HG02852 (cell line): Measurements from ENCODE around the gene ADAMTSL5.
"Not testable (repeated sequence)": the region's sequence is repeated elsewhere in the genome, so short reads cannot be mapped to it uniquely, and the experiment has no call there.

Experiments used
- ATAC-seq: cut with Tn5 transposase; IDR thresholded peaks from one replicate; pipeline ENCODE4 v1.9.1; 2021; ENCODE audit warnings: mild to moderate bottlenecking, moderate library complexity; ENCODE audit not compliant: unreplicated experiment

ADAMTSL5 gene, protein sequence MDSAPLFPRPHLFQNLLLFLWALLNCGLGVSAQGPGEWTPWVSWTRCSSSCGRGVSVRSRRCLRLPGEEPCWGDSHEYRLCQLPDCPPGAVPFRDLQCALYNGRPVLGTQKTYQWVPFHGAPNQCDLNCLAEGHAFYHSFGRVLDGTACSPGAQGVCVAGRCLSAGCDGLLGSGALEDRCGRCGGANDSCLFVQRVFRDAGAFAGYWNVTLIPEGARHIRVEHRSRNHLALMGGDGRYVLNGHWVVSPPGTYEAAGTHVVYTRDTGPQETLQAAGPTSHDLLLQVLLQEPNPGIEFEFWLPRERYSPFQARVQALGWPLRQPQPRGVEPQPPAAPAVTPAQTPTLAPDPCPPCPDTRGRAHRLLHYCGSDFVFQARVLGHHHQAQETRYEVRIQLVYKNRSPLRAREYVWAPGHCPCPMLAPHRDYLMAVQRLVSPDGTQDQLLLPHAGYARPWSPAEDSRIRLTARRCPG

GRCh38 chr19:1512671-1513498, at the start of gene ADAMTSL5:
TSS of gene ADAMTSL5 (minus strand) at chr19:1513019. CDS start at chr19:1510943, 2,076 bp downstream.
- no peak for ATAC-seq

GRCh38 chr19:1561236-1561842, 48.5 kb upstream of the ADAMTSL5 start:
- no peak for ATAC-seq

- no peak for ATAC-seq
Measured at GRCh38 chr19:1560286-1560882, 47.6 kb upstream of the ADAMTSL5 start.

- no peak for ATAC-seq
Measured at GRCh38 chr19:1558552-1558951, 45.7 kb upstream of the ADAMTSL5 start.

GRCh38 chr19:1556390-1557070, 43.7 kb upstream of the ADAMTSL5 start:
- ATAC-seq, result no peak

DNA sequence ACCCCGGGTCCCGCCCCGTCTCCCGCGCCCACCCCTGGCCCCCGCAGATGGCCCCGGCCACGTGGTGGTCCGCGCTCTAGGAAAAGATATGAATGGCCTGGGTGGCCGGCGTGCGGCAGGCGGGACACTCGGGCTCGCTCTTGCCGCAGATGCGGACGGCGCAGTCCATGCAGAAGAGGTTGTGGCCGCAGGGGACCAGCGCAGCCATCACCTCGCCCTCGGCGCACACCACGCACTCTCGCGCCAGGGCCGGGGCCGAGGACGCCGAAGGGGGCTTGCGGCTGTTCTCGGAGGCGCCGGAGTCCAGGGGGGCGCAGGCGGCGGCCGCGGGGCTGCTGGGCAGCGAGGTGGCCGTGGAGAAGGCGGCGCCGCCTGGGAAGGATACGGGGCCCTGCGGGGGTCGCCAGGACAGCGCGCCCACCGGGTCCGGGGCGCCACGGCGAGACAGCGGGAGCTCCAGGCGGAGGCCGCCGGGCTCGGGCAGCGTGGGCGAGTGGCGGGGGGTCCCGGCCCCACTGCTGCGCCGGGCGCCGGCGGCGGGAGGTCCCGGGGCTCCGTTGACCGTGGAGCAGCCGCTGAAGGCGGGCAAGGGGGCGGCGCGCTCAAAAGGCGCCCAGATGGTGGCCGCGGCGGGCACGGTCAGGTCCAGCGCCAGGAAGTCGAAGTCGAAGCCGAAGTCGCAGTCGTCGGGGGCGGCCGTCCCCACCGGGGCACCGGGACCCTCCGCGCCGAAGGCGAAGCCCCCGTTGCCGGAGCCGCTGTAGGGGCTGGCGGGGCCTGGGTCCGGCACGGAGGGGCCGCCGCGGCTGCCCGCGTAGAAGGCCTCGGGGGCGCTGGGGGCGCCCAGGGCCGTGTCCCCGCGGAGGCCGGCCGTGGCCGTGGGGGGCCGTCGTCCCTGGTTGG, 42.9 kb upstream of the ADAMTSL5 start:
- ATAC-seq, result no peak

- no peak for ATAC-seq
Measured at GRCh38 chr19:1554968-1555367, 42.1 kb upstream of the ADAMTSL5 start.

DNA sequence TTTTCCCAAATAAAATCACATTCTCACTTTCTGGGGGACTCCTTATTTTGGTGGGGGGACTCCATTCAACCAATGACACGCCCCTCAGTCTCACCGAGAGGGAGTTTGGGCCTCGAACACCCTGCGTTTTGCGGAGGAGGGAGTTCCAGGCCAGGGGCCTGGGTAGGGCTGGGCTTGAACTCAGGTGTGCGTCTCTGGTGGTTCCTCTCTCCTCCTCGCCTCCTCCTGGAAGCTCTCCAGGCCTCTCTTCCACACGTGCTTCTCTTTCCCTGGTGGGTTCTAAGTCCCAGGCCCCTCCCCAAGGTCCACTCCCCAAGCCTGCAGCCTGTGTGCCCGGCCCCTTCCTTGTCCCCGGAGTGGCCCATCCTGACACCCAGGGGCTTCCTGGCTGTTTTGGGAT, 40.6 kb upstream of the ADAMTSL5 start:
- no peak for ATAC-seq

GRCh38 chr19:1551068-1552040, 38.5 kb upstream of the ADAMTSL5 start:
- no peak for ATAC-seq

DNA sequence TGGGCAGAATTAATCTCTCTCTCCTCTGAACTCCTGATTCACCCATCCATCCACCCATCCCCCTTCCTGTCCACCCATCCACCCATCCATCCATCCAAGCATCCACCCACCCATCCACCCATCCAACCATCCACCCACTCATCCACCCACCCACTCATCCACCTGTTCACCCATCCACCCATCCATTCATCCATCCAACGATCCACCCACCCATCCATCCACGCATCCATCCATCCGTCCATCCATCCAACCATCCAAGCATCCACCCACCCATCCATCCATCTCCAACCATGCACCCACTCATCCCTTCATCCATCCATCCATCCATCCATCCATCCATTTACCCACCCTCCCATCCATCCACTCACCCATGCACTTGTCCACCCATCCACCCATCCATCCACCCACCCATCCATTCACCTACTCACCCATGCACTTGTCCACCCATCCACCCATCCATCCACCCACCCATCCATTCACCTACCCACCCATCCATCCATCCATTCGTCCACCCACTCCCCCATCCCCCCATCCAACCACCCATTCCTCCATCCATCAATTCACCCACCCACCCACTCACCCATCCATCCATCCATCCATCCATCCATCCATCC, 36.6 kb upstream of the ADAMTSL5 start:
- ATAC-seq, result no peak

GRCh38 chr19:1540365-1540925, 27.6 kb upstream of the ADAMTSL5 start:
- ATAC-seq, result no peak

GRCh38 chr19:1539749-1540148, 26.9 kb upstream of the ADAMTSL5 start:
- ATAC-seq, result not testable (repeated sequence)

DNA sequence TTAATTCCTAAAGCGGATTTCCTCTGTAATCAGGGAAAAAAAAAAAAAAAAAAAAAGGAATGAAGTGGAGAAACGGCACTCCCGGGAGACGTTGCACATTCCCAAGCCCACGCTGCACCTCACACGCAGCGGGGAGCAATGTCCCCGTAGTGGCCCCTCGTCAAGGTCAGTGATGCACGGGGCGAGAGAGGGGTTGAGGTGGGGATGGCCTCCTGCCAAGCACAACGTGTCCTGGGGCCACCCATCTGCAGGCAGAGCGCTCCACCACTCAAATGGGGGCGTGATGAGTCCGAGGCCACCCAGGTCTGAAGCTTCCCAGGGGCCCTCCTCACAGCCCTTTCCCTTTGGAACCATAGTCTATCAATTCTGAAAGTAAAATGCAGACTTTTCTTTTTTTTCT, 26.2 kb upstream of the ADAMTSL5 start:
- ATAC-seq, result no peak

GRCh38 chr19:1535699-1536098, 22.9 kb upstream of the ADAMTSL5 start:
- not testable (repeated sequence) for ATAC-seq

DNA sequence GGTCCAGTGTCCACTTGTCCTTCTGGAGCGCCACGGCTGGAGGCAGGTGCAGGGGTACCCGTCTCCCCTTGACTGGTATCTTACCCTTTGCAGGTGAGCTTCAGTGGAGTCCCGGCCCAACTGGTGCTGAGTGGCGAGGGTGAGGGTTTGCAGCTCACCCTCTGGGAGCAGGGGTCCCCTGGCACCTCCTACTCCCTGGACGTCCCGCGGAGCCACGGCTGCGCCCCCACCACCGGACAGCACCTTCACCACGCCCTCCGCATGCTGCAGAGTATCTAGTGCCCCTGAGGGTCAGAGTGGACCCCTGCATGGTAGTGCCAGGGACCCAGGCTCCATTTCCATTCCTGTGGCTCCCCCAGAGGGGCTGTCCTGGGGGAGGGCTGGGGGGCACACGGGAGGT, 22.2 kb upstream of the ADAMTSL5 start:
- ATAC-seq, result no peak

GRCh38 chr19:1533510-1534150, 20.8 kb upstream of the ADAMTSL5 start:
- no peak for ATAC-seq

DNA sequence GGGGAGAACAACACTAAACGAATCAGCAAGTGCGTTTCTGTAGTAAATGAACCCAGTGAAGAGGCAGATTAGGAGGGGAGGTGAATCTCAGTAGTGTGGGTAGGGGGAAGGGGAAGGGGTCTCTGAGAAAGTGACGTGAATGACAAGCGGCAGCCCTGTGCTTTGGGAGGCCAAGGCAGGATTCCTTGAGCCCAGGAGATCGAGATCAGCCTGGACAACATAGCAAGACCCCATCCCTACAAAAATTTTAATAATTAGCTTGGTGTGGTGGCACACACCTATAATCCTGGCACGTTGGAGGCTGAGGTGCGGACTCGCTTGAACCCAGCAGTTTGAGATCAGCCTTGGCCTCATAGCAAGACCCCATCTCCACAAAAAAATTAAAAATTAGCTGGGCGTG, 19.2 kb upstream of the ADAMTSL5 start:
- ATAC-seq, result no peak
